ENCODE results near the gene COTL1.

Gene COTL1

DNA sequence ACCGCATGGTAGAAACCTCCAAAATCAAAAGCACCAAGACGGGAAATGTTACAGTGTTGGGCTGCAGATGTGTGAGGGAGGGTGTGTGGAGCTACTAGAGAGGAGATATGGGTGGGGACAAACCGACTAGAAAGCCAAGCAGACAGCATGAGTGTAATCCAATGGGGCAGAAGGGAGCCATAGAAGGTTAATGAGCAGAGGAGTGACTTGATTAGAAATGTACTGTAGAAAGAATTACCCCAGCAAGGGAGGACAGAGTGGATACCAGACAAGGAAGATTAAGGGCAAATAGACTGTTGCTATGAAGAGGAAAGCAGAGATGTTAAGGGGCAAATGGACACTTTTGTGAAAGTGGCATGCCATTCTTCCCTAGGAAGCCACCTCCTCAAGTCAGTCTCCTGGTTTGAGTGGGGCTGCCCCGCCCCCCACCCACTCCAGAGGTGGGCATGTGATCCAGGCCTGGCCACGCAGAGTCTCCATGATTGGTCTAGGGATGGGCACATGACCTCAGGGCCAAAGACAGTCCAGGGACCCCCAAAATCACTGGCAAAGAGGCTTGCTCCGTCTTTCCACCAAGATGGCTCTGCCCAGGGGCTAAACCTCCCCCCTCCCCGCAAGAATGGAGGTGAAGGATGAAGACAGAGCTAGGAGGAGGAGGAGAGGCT, 4.3 kb downstream of the COTL1 start:
- DNase-seq = no peak

GRCh38 chr16:84612686-84613085, 5.2 kb downstream of the COTL1 start:
- no peak for DNase-seq

- DNase-seq = peak; percentile 72
Observed at GRCh38 chr16:84611041-84611440, 6.8 kb downstream of the COTL1 start.

- no peak for DNase-seq
Observed at GRCh38 chr16:84610376-84610775, 7.5 kb downstream of the COTL1 start.

GRCh38 chr16:84609563-84610177, 8.2 kb downstream of the COTL1 start:
- DNase-seq = no peak

GRCh38 chr16:84608282-84608681, 9.6 kb downstream of the COTL1 start:
- no peak for DNase-seq

DNA sequence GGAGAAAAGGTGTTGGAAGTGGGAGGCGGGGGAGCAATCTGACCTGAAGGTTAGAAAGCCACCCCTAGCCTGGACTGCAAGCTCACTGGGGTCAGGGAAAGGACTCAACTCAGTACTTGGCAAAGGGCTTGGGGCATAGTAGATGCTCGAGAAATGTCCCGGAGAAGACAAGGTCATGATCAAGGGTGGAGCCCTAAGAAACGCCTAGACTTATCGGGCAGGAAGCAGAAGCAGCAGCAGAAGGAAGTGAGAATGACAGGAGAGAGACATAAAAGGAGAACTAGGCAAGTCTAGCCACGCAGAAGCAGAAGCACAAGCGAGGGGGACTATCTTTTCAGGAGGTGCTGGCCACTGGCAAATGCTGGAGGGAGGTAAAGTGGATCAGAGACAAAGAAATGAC, 10.2 kb downstream of the COTL1 start:
- DNase-seq = no peak

DNA sequence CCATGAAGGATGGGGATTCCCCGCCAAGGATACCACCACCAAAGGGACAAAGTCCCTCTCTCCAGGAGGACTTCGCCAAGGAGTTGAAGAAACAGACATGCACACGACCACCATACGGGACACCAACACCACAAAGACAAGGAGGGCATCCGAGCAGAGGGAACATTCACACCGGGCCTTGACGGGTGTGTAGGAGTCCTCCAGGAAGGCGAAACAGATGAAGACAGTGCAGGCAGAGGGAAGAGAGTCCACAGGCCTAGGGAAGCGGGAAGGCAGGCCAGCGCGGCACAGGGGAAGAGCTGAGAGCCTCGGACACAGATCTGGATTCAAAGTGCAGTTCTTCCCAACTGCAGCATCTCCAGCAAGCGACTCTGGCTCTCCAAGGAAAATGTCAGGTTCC, 10.8 kb downstream of the COTL1 start:
- DNase-seq = no peak

DNA sequence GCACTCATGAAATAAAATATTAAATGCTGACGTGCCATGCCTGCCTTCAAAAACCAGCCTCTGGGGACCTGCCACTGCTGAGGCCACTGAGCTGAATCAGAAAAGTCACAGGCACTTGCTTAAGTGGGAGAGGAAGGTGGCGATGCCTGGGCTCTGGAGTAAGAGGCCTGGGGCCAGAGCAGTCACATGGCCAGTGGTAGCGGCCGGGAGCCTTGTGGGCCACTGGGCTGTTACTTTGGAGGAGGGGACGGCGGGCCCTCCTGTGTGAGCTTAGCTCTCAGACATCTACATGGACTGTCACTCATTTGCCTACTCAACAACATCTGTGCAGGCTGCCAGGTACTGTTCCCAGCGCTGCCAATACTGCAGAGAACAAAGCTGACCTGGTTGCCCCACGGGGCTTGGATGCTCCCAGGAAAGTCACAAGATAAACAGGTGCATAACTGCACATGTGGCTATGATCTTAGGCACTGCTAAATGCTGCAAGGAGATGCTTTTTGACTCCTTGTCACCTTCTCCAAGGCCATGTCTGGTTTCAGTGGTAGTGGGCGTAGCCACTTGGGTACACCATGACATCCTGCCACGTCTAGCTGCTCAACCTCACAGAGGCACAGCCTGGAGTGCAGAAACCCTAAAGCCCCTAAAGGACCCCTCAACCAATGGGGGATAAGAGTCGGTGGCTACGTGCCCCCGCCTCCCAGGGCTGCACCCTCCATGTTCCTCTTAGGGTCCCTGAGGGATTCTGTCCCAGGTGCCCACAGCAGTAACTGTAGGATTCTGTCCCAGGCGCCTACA, 11.6 kb downstream of the COTL1 start:
- DNase-seq = no peak

GRCh38 chr16:84605339-84605848, 12.5 kb downstream of the COTL1 start:
- no peak for DNase-seq

DNA sequence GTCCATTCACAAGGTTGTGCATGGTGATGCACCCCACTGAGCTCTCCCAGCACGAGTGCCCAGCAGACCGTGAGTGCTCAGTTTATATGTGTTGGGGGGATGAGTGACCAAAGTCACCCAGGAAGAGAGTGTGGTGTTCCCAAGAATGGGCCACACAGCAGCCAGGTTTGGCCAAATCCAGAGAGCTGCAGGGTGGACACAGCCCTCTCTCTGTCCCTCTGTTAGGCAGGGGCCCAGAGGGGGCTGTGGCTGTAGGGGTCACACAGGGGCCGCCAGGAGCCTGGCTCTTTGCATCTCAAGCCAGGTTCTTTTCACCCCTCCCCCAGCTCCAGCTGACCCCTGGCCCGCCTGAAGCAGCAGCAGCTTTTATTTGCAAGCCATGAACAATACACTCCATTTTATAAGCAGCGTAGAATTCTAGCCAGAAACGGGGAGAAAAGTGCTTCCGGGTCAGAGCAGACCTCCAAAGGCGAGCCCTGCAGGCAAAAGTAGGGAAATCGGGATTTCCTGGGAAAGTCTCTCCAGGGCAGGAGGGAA, 13.3 kb downstream of the COTL1 start:
- DNase-seq = no peak

GRCh38 chr16:84603940-84604339, 13.9 kb downstream of the COTL1 start:
- no peak for DNase-seq

DNA sequence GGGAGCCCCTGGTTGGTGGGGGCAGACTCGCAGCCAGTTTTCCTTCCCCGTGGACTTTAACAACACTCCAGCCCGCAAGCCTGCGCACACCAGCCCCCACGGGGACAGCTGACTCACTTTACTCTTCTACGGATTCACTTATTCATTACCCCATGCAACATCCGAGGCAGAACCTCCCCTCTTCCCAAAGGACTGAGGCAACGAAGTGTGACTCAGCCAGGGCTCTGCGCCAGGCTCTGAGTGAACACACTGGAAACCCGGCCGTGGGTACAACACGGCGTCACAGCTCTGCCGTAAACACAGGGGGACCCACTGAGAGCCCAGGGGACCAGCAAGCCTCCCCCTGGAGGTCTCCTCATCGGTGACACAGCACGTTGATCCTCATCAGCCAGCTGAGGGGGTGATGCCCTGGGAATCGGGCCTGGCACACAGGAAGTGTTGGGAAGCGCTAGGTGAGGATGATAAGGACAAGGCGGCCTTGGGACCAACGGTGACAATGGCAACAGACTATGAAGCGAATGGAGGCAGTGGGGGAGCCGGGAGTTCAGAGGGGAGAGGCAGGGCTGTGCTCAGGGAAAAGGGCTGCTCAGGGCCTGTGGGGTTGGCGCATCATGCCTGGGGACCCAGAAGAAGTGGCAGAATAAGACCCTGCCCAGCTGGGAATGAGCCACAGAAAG, 14.6 kb downstream of the COTL1 start:
- peak; percentile 98 for DNase-seq

DNA sequence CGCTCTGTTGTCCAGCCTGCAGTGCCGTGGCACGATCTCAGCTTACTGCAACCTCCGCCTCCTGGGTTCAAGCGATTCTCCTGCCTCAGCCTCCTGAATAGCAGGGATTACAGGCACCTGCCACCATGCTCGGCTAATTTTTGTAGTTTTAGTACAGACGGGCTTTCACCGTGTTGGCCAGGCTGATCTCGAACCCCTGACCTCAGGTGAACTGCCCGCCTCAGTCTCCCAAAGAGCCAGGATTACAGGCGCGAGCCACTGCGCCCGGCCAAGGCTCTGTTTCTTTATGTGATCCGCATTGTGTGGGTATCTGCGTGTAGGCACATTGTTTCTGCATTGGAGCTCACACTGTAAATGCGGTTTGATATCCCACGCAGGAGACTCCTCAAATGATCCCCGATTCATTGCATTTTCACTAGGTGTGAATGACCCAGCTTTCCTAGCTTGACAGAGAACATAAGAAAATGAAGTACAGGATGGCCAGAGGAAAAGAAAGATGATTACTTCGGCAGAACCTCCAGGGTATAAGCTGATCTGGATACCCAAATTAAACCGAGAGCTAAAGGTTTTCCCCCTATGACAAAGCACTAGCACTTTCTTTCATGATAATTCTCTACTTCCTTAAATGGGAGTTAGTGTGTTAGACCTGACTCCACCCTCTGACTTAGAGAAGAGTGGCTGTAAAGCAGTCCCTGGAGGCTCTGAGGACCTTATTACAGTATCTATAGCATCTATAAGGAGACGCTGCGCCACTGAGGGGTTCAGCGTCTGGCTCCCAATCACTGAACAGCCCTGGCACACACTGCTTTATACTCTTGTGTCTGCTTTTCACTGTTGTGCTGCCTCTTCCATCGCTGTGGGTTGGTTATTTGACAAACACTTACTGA, 17.3 kb downstream of the COTL1 start:
- no peak for DNase-seq

DNA sequence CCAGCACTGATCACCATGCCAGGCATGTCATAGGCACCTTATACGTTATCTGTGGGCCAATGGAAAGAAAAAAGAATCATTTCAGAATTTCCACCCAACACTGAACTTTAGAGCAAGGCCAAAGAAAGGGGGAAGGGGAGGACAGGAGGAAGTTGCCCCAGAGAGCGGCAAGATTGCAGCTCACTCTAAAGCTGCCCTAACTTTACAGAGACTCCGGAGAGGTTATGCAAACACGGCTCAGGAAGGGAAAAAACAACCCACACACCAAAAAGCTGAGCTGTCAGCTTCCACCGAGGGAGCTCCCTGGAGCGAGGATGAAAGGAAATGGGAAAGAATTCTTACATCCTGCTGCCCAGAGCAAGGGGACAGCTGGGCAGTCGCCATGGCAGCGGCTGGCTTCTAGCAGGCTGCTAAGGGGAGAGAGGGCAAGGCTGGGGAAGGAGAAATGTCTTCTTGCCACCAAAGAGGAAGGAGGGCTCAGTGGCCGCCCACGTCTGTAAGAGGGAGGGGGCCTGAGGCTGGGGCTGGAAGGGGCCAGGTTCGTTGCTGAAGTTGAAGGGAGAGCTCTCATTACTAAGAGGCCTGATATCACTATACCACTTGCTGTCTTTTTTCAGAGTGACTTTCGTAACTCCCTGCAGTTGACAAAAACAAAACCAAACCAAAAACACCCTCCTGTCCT, 18.2 kb downstream of the COTL1 start:
- DNase-seq = peak; percentile 81

DNA sequence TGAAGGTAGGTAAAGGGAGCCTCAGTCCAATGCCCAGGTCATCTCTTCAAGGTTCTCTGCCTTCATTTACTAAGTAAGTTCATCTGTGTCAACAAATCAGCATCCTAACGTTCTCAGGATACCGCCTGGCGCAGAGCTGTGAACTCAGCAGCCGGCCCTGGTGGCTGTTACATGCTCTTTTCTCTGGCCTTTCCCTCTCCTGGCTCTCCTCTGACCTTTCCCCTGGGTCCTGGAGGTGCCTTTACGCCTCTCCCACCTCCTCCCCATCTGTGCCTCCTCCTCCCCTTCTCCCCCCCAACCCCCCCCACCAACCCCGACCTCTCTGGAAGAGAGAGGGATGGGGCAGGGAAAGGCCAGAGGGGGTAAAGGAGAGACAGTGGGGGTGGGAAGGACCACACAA, 19.5 kb downstream of the COTL1 start:
- DNase-seq = no peak

DNA sequence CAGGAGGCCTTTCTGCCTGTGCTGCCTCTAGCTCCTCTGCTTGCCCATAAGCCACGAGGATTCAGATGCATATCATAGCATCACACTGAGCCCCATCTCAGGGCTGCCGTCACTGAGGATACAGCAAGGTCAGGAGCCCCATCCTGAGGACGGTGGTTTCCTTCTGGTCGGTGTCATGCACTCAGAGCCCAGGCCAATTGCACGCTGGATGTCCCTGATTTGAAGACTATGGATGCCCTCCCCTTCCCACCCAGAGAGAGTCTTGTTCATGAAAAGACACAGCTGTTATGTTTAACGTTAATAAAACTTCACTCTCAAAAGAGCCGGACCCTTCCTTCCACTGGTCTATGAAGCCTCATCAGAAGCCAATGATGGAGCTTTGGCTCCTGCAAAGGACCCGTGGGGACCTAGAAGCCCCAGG, 19.9 kb downstream of the COTL1 start:
- no peak for DNase-seq

DNA sequence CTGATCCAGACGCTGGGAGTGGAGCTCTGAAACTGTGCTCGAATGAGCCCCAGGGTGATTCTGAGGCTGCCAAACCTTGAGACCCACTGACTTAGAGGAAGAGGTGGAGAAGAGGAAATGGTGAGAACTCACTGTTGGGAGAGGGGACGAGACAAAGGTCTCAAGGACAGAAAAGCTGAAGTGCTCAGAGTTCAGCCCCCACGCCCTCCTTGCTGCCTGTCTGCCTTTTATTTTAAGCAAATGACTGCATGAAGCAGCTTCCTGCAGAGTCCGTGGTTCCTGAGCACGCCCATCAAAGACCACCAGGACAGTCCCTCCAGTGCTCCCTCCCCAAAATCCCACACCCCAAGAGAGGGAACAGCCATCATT, 20.4 kb downstream of the COTL1 start:
- DNase-seq = no peak

- DNase-seq = no peak
Observed at GRCh38 chr16:84596801-84597527, 20.9 kb downstream of the COTL1 start.

- no peak for DNase-seq
Observed at GRCh38 chr16:84596161-84596560, 21.7 kb downstream of the COTL1 start.

DNA sequence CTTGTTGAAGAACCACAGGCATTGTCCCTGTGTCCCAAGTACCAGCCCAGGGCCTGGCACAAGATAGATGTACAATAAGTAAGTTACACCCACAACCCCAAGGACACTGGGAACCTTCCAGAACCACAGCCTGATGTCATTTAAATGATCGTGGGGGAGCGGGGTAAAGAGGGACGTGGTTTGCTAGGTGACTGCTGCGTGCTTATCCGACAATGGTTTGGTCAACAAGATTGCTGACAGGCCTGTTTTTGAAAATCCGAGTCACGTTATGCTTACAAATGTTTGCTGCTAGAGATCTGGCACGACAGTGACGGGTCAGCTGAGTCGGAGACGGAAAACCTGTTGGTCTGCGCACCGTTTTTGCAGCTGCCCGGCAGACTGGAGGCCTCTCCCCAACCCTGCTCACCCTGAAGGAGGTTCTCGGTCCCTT, 22.8 kb downstream of the COTL1 start:
- DNase-seq = no peak

Data from fibroblast of upper back skin (primary cell).